CD14-positive monocyte (primary cell): ENCODE measurements around the gene CPEB4. TPM values are rescaled to one million over a fixed set of nuclear protein-coding genes. Genes with fewer than 3 reads are reported as not detected.

Experiments used
- DNase-seq, 3 donors: peaks; one replicate each; pipeline ENCODE4 v3.0.0-alpha.2; 2011 to 2022
- H2AFZ ChIP-seq: 2 replicates; pipeline ENCODE4 v1.6.0; 2012; ENCODE audit warnings: mild to moderate bottlenecking, low read depth, low read length, inconsistent platforms; ENCODE audit not compliant: insufficient read depth, poor library complexity, severe bottlenecking
- H3K27ac ChIP-seq, 2 donors: 1 replicate in 1 of 2; 2 replicates in 1 of 2; pipeline ENCODE4 v1.5.1; 2012 to 2013; ENCODE audit warnings: low read length in 2 of 2, control low read depth in 1 of 2, inconsistent platforms in 1 of 2, low read depth in 1 of 2, mild to moderate bottlenecking in 1 of 2
- H3K27me3 ChIP-seq, 2 donors: one replicate each; pipeline versions ENCODE4 v1.6.0 to v1.6.1; 2011 to 2013; ENCODE audit warnings: low read length in 2 of 2; ENCODE audit not compliant: control insufficient read depth in 2 of 2, insufficient read depth in 2 of 2
- H3K36me3 ChIP-seq, 2 donors: replicated peaks in 1 of 2; 1 replicate in 1 of 2; 2 replicates in 1 of 2; pipeline versions ENCODE4 v1.5.1 to v1.6.1; 2012 to 2013; ENCODE audit warnings: low read length in 2 of 2, control low read depth in 1 of 2, inconsistent platforms in 1 of 2, mild to moderate bottlenecking in 1 of 2; ENCODE audit not compliant: insufficient read depth in 2 of 2, control insufficient read depth in 1 of 2
- H3K4me1 ChIP-seq, 2 donors: 1 replicate in 1 of 2; 2 replicates in 1 of 2; pipeline versions ENCODE4 v1.5.1 to v1.6.1; 2012 to 2013; ENCODE audit warnings: low read length in 2 of 2, control low read depth in 1 of 2, inconsistent platforms in 1 of 2, mild to moderate bottlenecking in 1 of 2, moderate library complexity in 1 of 2; ENCODE audit not compliant: insufficient read depth in 2 of 2, control insufficient read depth in 1 of 2
- H3K4me2 ChIP-seq: replicated peaks from 2 replicates; pipeline ENCODE3; 2012; ENCODE audit warnings: low read length, moderate library complexity, mild to moderate bottlenecking; ENCODE audit not compliant: poor library complexity, severe bottlenecking; ENCODE audit errors: extremely low read depth
- H3K4me3 ChIP-seq, 3 experiments: fragments of 200-600 bp in 1 of 3; sonication (generic) in 1 of 3; replicated peaks in 1 of 3; 1 replicate in 2 of 3; 2 replicates in 1 of 3; pipeline ENCODE4 v1.5.1; 2011 to 2013; ENCODE audit warnings: low read length in 3 of 3, mild to moderate bottlenecking in 3 of 3, control low read depth in 2 of 3, low read depth in 2 of 3, inconsistent platforms in 1 of 3, moderate library complexity in 1 of 3
- H3K79me2 ChIP-seq: 2 replicates; pipeline ENCODE4 v1.6.0; 2012; ENCODE audit warnings: mild to moderate bottlenecking, control low read depth, inconsistent platforms, low read length, moderate library complexity; ENCODE audit not compliant: insufficient read depth
- H3K9ac ChIP-seq: 2 replicates; pipeline ENCODE4 v1.6.0; 2017; ENCODE audit warnings: low read length, mild to moderate bottlenecking; ENCODE audit not compliant: insufficient read depth, poor library complexity, severe bottlenecking
- H3K9me3 ChIP-seq, 2 donors: replicated peaks in 1 of 2; 1 replicate in 1 of 2; 2 replicates in 1 of 2; pipeline versions ENCODE4 v1.5.1 to v1.6.1; 2012 to 2013; ENCODE audit warnings: low read length in 2 of 2, control low read depth in 1 of 2; ENCODE audit not compliant: control insufficient read depth in 1 of 2, insufficient read depth in 1 of 2
- H4K20me1 ChIP-seq: 2 replicates; pipeline ENCODE4 v1.6.0; 2012; ENCODE audit warnings: mild to moderate bottlenecking, low read length, control low read depth, moderate library complexity; ENCODE audit not compliant: insufficient read depth
- H3K27ac Mint-ChIP-seq, 7 donors: one replicate each; pipeline ENCODE4 v1.8.0; 2020; ENCODE audit warnings: mild to moderate bottlenecking in 7 of 7, mixed read lengths in 7 of 7, moderate library complexity in 6 of 7, inconsistent platforms in 2 of 7
- H3K27me3 Mint-ChIP-seq, 3 donors: one replicate each; pipeline ENCODE4 v1.8.0; 2021 to 2022; ENCODE audit warnings: low read depth in 3 of 3, mild to moderate bottlenecking in 3 of 3, mixed read lengths in 3 of 3, moderate library complexity in 3 of 3, inconsistent platforms in 1 of 3
- H3K36me3 Mint-ChIP-seq, 2 donors: one replicate each; pipeline ENCODE4 v1.8.0; 2020; ENCODE audit warnings: mixed read lengths in 2 of 2, inconsistent platforms in 1 of 2, mild to moderate bottlenecking in 1 of 2
- H3K4me1 Mint-ChIP-seq: one replicate; pipeline ENCODE4 v1.8.0; 2020; ENCODE audit warnings: mild to moderate bottlenecking, mixed read lengths
- H3K4me3 Mint-ChIP-seq, 2 donors: one replicate each; pipeline ENCODE4 v1.8.0; 2020; ENCODE audit warnings: mild to moderate bottlenecking in 2 of 2, mixed read lengths in 2 of 2, moderate library complexity in 1 of 2
- H3K9me3 Mint-ChIP-seq, 7 donors: one replicate each; pipeline ENCODE4 v1.8.0; 2020 to 2022; ENCODE audit warnings: mixed read lengths in 7 of 7, mild to moderate bottlenecking in 6 of 7, moderate library complexity in 6 of 7, inconsistent platforms in 2 of 7
- CTCF ChIP-seq: fragments of 200-600 bp; IDR thresholded peaks from one replicate; pipeline ENCODE4 v1.8.0; 2022; ENCODE audit warnings: antibody characterized with exemption, mild to moderate bottlenecking
- WGBS: methylation state at CpG from one replicate; pipeline ENCODE4 v1.1.5; 2013; ENCODE audit warnings: missing lambda C conversion rate; ENCODE audit not compliant: insufficient coverage; 5-methylcytosine and 5-hydroxymethylcytosine counted together
- intact Hi-C, 2 donors: fragments of 100-400 bp; cut with micrococcal nuclease; formaldehyde crosslinking; loops; one replicate each; pipeline versions ENCODE4 v1.15.0 to v1.15.1; 2023
- polyA plus RNA-seq, 3 donors: library from polyadenylated mRNA; depleted of rRNA in 1 of 3; unstranded in 2 of 3; stranded (reverse) in 1 of 3; fragments of 300-500 nt in 2 of 3; fragments of >200 nt in 1 of 3; fragmentation: Illumina TruSeq in 2 of 3; gene quantifications; 1 replicate in 2 of 3; 2 replicates in 1 of 3; pipeline ENCODE4 v1.2.3, GENCODE V29; 2012 to 2021

Gene CPEB4
- polyA plus RNA-seq, 3 donors, result 10.7 to 27.3 (median 13.9) TPM

GRCh38 chr5:173859408-173860159 is 28.6 kb upstream of the CPEB4 start:
- no peak overlapping the region for H2AFZ ChIP-seq
- H3K27ac ChIP-seq, result no peak overlapping the region
- H3K9ac ChIP-seq, result no peak overlapping the region
- H3K36me3 ChIP-seq, result no peaks in the 10 kb centered on the region
- H3K9me3 ChIP-seq, result no peaks in the 10 kb centered on the region
- intact Hi-C loops, result loop anchor here in 1 of 2 donors (10.0 kb wide), 1 partner anchor 125 kb away; no protein-coding TSS in a partner anchor
- Mint-ChIP-seq H3K36me3 (no peaks in the 10 kb centered on the region), H3K27me3 (peaks cover 0 to 14% (median 2%) of the 10 kb centered on the region in 3 donors), H3K27ac (no peak overlapping the region), H3K4me3 (no peak overlapping the region), H3K4me1 (peaks cover 36% of the 10 kb centered on the region), H3K9me3 (no peaks in the 10 kb centered on the region)
- DNase-seq, result no peak
- 90% methylated on average over 3 of the region's 4 CpGs for WGBS
- H3K4me1 ChIP-seq, result peaks cover 27 to 33% of the 10 kb centered on the region in 2 donors
- TF ChIP-seq CTCF, result no peak
- H3K4me2 ChIP-seq, result no peak overlapping the region
- H3K27me3 ChIP-seq, result no peaks in the 10 kb centered on the region
- no peaks in the 10 kb centered on the region for H3K79me2 ChIP-seq
- H3K4me3 ChIP-seq, result no peak overlapping the region
- H4K20me1 ChIP-seq, result no peaks in the 10 kb centered on the region

- no peak overlapping the region for H2AFZ ChIP-seq
- no peak overlapping the region for H3K27ac ChIP-seq
- Mint-ChIP-seq H3K27me3 (peaks cover 0 to 10% (median 2%) of the 10 kb centered on the region in 3 donors), H3K9me3 (peaks cover 0 to 2% (median 0%) of the 10 kb centered on the region in 7 donors), H3K27ac (peak overlapping the region in 1 of 7 donors; percentile 45), H3K4me3 (no peak overlapping the region), H3K36me3 (no peaks in the 10 kb centered on the region), H3K4me1 (peaks cover 61% of the 10 kb centered on the region)
- no peak overlapping the region for H3K4me3 ChIP-seq
- H3K9ac ChIP-seq, result no peak overlapping the region
- no peaks in the 10 kb centered on the region for H3K27me3 ChIP-seq
- WGBS, result 95% methylated on average over 4 of the region's 4 CpGs
- no peaks in the 10 kb centered on the region for H3K36me3 ChIP-seq
- no peak for TF ChIP-seq CTCF
- H4K20me1 ChIP-seq, result no peaks in the 10 kb centered on the region
- no peaks in the 10 kb centered on the region for H3K9me3 ChIP-seq
- H3K79me2 ChIP-seq, result no peaks in the 10 kb centered on the region
- intact Hi-C loops, result loop anchor here in 1 of 2 donors (10.0 kb wide), 1 partner anchor 127 kb away; no protein-coding TSS in a partner anchor
- H3K4me2 ChIP-seq, result no peak overlapping the region
- no peak for DNase-seq
- H3K4me1 ChIP-seq, result peaks cover 51 to 58% of the 10 kb centered on the region in 2 donors
These were observed 26.1 kb upstream of the CPEB4 start for GRCh38 chr5:173862047-173862477.
